ENCODE data around the gene PYGB.

The PYGB gene

GRCh38 chr20:25247956-25248785, at the start of gene PYGB:
Gene PYGB, plus strand, starts transcription at chr20:25248085. Its CDS starts 94 bp downstream, at chr20:25248179.
- peak; percentile 80 for DNase-seq (ENCODE audit: low spot score)

- DNase-seq (ENCODE audit: low spot score): no peak
Measured at GRCh38 chr20:25198663-25199383, 49.1 kb upstream of the PYGB start.

GRCh38 chr20:25199473-25200260, 48.2 kb upstream of the PYGB start:
- no peak for DNase-seq (ENCODE audit: low spot score)

GRCh38 chr20:25203089-25203488, 44.8 kb upstream of the PYGB start:
- DNase-seq (ENCODE audit: low spot score): no peak

GRCh38 chr20:25203871-25204320, 44.0 kb upstream of the PYGB start:
- DNase-seq (ENCODE audit: low spot score): no peak

GRCh38 chr20:25204550-25205276, 43.2 kb upstream of the PYGB start:
- DNase-seq (ENCODE audit: low spot score): no peak

GRCh38 chr20:25205277-25206062, 42.4 kb upstream of the PYGB start:
- no peak for DNase-seq (ENCODE audit: low spot score)

GRCh38 chr20:25206063-25206403, 41.9 kb upstream of the PYGB start:
- DNase-seq (ENCODE audit: low spot score): no peak

- DNase-seq (ENCODE audit: low spot score): no peak
Measured at GRCh38 chr20:25206548-25206947, 41.3 kb upstream of the PYGB start.

GRCh38 chr20:25207149-25207959, 40.5 kb upstream of the PYGB start:
- DNase-seq (ENCODE audit: low spot score): no peak

- DNase-seq (ENCODE audit: low spot score): no peak
Measured at GRCh38 chr20:25207960-25208534, 39.8 kb upstream of the PYGB start.

GRCh38 chr20:25209400-25209799, 38.5 kb upstream of the PYGB start:
- DNase-seq (ENCODE audit: low spot score): no peak

GRCh38 chr20:25209911-25210310, 38.0 kb upstream of the PYGB start:
- DNase-seq (ENCODE audit: low spot score): no peak

- DNase-seq (ENCODE audit: low spot score): no peak
Measured at GRCh38 chr20:25211273-25211672, 36.6 kb upstream of the PYGB start.

- DNase-seq (ENCODE audit: low spot score): no peak
Measured at GRCh38 chr20:25212242-25212641, 35.6 kb upstream of the PYGB start.

GRCh38 chr20:25213566-25214425, 34.1 kb upstream of the PYGB start:
- no peak for DNase-seq (ENCODE audit: low spot score)

GRCh38 chr20:25214426-25214790, 33.5 kb upstream of the PYGB start:
- DNase-seq (ENCODE audit: low spot score): no peak

GRCh38 chr20:25214819-25215218, 33.1 kb upstream of the PYGB start:
- DNase-seq (ENCODE audit: low spot score): no peak

GRCh38 chr20:25215521-25215920, 32.4 kb upstream of the PYGB start:
- no peak for DNase-seq (ENCODE audit: low spot score)
